Breast epithelium (tissue), 3 donors: Measurements from ENCODE around the gene PSAP.

Experiments
- CTCF ChIP-seq, 3 donors: fragments of 450-650 bp; IDR thresholded peaks; one replicate each; pipeline ENCODE4 v1.5.1; 2016 to 2017; ENCODE audit warnings: antibody characterized with exemption in 3 of 3, mild to moderate bottlenecking in 3 of 3, moderate library complexity in 3 of 3
- POLR2A ChIP-seq: fragments of 450-650 bp; IDR thresholded peaks from one replicate; pipeline ENCODE4 v1.6.1; 2016; ENCODE audit warnings: antibody characterized with exemption, mild to moderate bottlenecking, moderate library complexity

- TF ChIP-seq CTCF (IDR thresholded peaks at IDR 0.05) (no peak), POLR2A (no peak)
Observed at GRCh38 chr10:71774916-71775702, 75.9 kb downstream of the PSAP start.
